ENCODE results near the gene TNFAIP2. TPM values are rescaled to one million over a fixed set of nuclear protein-coding genes. Genes with fewer than 3 reads are reported as not detected.
"Not testable (repeated sequence)": the region's sequence is repeated elsewhere in the genome, so short reads cannot be mapped to it uniquely, and the experiment has no call there.

The TNFAIP2 gene
- total RNA-seq, 1 donor from 2014 or later, result 1.0 TPM

DNA sequence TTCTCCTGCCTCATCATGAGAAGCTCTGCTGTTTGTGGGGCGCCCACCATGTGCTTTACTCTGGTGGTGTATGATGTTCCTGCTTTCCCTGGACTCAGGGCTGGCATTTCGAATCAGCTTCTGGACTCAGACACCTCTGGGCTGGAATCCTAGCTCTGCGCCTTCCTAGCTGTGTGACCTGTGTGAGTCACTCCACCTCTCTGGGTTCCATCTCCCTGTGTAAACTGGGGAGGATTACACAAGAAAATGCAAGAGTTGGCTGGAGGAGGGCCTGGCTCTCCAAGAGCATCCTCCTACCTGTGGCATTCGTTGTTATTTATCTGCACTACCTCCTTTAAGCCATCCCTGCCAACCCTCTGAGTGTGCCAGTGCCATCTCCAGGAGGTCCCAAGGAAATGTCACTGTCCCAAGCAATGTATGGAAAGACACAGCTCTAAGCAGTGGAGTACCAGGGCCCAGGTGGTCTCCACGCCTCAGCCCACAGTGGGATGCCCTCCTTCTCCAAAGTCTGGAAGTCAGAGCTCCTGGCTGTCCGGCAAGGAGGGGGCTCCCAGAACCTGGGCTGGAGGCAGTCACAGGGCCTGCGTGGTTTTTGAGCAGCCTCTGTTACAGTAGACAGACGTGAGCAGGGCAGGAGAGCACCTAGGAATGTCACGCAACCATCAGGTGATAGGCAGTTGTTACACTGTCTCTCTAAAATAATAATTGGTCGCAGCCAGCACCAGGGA is 7.3 kb upstream of the TNFAIP2 start:
- intact Hi-C loops (cut with micrococcal nuclease), result no loop called here
- H3K9me3 Mint-ChIP-seq, result no peaks in the 10 kb centered on the region
- H3K36me3 Mint-ChIP-seq (ENCODE audit: low read depth), result no peaks in the 10 kb centered on the region
- DNase-seq (ENCODE audit: low spot score), result no peak
- H3K4me1 Mint-ChIP-seq (ENCODE audit: low read depth), result peaks cover 6% of the 10 kb centered on the region
- no peak overlapping the region for H3K4me3 Mint-ChIP-seq (ENCODE audit: low read depth)
- peaks cover 11% of the 10 kb centered on the region for H3K27me3 Mint-ChIP-seq (ENCODE audit: low read depth)
- no peak overlapping the region for H3K27ac Mint-ChIP-seq

DNA sequence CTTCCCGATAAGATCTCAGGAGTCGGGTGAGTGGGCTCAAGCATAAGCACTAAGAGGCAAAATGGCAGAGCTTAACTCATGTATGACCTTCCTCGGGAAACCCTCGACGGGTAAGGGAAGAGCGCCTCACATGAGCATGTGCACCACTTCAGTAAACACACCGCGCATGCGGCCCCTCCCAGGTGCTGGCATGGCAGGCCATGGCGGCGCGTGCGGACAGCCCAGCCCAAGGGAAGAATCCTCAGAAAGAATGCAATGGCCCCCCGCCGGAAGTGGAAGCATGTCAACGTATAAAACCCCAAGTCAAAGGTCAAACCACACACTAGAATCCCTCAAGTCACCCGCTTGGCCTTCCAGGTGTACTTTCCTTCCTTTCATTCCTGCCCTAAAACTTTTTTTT is 6.6 kb upstream of the TNFAIP2 start:
- DNase-seq (ENCODE audit: low spot score), result no peak
- Mint-ChIP-seq H3K4me3 (ENCODE audit: low read depth) (no peak overlapping the region), H3K9me3 (no peaks in the 10 kb centered on the region), H3K27ac (no peak overlapping the region), H3K27me3 (ENCODE audit: low read depth) (peaks cover 17% of the 10 kb centered on the region), H3K4me1 (ENCODE audit: low read depth) (peaks cover 6% of the 10 kb centered on the region), H3K36me3 (ENCODE audit: low read depth) (no peaks in the 10 kb centered on the region)
- intact Hi-C loops (cut with micrococcal nuclease), result no loop called here

DNA sequence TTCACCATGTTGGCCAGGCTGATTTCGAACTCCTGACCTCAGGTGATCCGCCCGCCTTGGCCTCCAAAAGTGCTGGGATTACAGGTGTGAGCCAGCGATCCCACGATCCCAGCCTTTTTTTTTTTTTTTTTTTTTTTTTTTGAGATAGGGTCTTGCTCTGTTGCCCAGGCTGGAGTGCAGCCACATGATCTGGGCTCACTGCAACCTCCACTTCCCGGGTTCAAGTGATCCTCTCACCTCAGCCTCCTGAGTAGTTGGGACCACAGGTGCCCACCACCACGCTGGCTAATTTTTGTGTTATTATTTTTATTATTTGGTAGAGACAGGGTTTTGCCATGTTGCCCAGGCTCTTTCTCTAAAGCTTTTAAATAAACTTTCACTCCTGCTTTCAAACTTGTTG is 5.8 kb upstream of the TNFAIP2 start:
- H3K27ac Mint-ChIP-seq; intact Hi-C loops (cut with micrococcal nuclease); DNase-seq (ENCODE audit: low spot score); H3K4me3 Mint-ChIP-seq (ENCODE audit: low read depth); H3K4me1 Mint-ChIP-seq (ENCODE audit: low read depth); H3K36me3 Mint-ChIP-seq (ENCODE audit: low read depth); H3K9me3 Mint-ChIP-seq: not testable (repeated sequence)
- H3K27me3 Mint-ChIP-seq (ENCODE audit: low read depth), result peaks cover 24% of the 10 kb centered on the region

DNA sequence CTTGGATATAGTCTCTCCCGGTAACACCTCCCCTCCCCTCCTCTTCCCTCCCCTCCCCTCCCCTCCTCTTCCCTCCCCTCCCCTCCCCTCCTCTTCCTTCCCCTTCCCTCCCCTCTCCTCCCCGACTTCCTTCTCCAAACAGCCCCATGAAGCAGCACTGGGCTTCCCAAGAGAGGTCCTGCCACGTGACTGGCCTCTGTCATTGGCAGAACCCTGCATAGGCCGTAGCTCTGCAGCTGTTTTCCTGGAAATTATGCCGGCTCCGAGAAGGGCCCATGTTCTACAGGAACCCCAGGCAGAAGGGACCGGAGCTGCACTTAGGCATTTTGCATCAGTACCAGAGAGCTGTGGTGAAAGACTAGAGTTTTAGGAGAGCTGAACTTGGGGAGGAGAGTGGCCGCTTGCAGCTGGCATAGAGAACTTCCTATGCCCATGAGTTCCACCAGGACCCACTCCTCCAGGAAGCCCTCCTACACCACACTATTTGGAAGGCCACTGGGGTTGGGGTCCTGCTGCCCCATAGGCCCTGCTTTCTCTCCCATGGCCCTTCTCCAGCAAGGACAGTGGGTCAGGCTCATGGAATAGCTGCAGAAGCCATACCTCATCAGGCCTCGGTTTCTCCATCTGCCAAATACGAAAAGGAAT is 5.1 kb upstream of the TNFAIP2 start:
- no peak overlapping the region for H3K27ac Mint-ChIP-seq
- H3K4me1 Mint-ChIP-seq (ENCODE audit: low read depth), result peaks cover 6% of the 10 kb centered on the region
- peaks cover 24% of the 10 kb centered on the region for H3K27me3 Mint-ChIP-seq (ENCODE audit: low read depth)
- H3K9me3 Mint-ChIP-seq, result no peaks in the 10 kb centered on the region
- H3K36me3 Mint-ChIP-seq (ENCODE audit: low read depth), result no peaks in the 10 kb centered on the region
- intact Hi-C loops (cut with micrococcal nuclease), result no loop called here
- no peak overlapping the region for H3K4me3 Mint-ChIP-seq (ENCODE audit: low read depth)
- no peak for DNase-seq (ENCODE audit: low spot score)

DNA sequence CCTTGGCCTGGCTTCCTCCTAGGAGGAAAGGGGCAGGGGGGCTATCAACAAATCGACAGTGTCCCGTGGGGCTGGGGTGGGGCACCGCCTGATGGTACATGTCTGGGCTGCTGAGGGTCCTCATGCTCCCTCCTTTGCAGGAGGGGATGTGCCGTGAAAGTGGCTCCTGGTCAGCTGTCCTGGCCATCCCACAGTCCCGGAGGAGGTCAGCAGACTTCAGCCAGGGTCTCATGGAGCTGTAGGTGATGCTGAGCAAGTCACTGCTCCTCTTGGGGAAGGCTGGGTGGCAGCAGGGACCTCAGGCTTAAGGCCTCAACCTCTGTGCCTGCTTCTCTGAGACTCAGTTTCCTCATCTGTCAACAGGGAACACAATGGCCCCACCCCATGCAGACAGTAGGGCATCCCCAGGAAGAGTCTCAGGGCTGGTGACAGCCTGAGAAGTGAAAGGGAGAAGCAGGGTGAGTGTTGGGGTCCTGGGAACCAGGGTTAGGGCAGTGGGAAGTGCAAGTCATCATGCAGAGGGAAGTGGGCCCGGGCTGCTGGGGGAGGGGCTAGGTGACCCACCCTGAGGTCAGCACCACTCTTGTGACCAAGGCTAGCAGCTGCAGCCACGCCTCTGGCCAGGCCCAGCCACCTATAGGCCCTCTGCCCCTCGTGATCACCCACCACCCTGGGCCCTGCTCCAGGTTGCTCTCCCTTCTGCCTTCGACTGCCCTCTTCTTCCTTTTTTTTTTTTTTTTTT is 4.4 kb upstream of the TNFAIP2 start:
- peaks cover 6% of the 10 kb centered on the region for H3K4me1 Mint-ChIP-seq (ENCODE audit: low read depth)
- intact Hi-C loops (cut with micrococcal nuclease), result no loop called here
- H3K9me3 Mint-ChIP-seq, result no peaks in the 10 kb centered on the region
- no peak overlapping the region for H3K4me3 Mint-ChIP-seq (ENCODE audit: low read depth)
- H3K36me3 Mint-ChIP-seq (ENCODE audit: low read depth), result no peaks in the 10 kb centered on the region
- no peak overlapping the region for H3K27ac Mint-ChIP-seq
- H3K27me3 Mint-ChIP-seq (ENCODE audit: low read depth), result peaks cover 24% of the 10 kb centered on the region
- DNase-seq (ENCODE audit: low spot score), result no peak

DNA sequence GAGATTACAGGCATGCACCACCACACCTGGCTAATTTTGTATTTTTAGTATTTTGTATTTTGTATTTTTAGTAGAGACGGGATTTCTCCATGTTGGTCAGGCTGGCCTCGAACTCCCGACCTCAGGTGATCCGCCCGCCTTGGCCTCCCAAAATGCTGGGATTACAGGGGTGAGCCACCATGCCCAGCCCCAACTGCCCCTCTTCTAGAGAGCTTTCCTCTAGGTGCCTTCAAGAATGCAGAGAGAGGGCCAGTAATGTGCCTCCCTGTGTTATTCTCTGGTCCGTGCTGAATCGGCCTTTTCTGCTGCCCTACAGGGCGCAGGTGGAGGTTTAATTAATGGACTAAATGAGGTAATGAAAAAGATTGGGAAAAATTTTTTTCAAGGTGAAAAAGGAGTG is 3.7 kb upstream of the TNFAIP2 start:
- H3K27ac Mint-ChIP-seq; DNase-seq (ENCODE audit: low spot score); H3K4me3 Mint-ChIP-seq (ENCODE audit: low read depth); H3K4me1 Mint-ChIP-seq (ENCODE audit: low read depth); H3K9me3 Mint-ChIP-seq; H3K36me3 Mint-ChIP-seq (ENCODE audit: low read depth); intact Hi-C loops (cut with micrococcal nuclease): not testable (repeated sequence)
- H3K27me3 Mint-ChIP-seq (ENCODE audit: low read depth), result peaks cover 29% of the 10 kb centered on the region

DNA sequence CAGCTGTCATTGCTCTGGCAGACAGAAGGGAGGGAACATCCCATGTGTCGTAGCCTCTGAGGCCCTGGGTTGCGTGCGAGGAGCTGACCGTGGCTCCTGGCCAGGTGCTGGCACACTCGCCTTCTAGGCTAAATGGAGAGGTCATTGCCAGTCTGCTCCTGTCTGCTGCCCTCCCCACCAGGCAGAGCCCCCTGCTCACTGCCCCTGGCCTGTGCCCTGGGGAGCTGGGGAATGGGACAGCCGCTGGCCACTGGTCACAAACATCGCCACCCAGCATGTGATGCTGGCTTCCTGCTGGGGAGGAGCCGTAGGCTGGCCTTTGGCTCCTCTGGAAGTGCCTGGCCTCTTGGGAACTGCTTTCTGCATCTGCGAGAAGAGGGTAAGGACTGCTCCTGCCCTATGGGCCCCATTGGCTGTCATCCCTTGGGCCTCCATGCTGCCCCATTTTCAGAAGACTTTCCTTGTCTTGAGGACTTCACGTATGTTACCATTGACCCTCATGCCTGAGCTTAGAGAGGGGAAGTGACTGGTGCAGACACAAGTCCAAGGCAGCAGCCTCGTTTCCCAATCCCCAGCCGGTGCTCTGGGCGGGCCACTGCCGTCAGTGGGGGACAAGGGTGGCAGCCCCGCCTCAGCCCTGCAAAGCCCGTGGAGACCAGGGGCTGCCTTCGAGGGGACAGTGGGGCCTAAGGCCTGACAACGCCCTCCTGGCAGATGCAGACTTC is 2.0 kb upstream of the TNFAIP2 start:
- H3K4me1 Mint-ChIP-seq (ENCODE audit: low read depth), result no peaks in the 10 kb centered on the region
- H3K9me3 Mint-ChIP-seq, result no peaks in the 10 kb centered on the region
- no peak overlapping the region for H3K4me3 Mint-ChIP-seq (ENCODE audit: low read depth)
- no peak for DNase-seq (ENCODE audit: low spot score)
- no peaks in the 10 kb centered on the region for H3K36me3 Mint-ChIP-seq (ENCODE audit: low read depth)
- H3K27ac Mint-ChIP-seq, result no peak overlapping the region
- peaks cover 31% of the 10 kb centered on the region for H3K27me3 Mint-ChIP-seq (ENCODE audit: low read depth)
- intact Hi-C loops (cut with micrococcal nuclease), result no loop called here

DNA sequence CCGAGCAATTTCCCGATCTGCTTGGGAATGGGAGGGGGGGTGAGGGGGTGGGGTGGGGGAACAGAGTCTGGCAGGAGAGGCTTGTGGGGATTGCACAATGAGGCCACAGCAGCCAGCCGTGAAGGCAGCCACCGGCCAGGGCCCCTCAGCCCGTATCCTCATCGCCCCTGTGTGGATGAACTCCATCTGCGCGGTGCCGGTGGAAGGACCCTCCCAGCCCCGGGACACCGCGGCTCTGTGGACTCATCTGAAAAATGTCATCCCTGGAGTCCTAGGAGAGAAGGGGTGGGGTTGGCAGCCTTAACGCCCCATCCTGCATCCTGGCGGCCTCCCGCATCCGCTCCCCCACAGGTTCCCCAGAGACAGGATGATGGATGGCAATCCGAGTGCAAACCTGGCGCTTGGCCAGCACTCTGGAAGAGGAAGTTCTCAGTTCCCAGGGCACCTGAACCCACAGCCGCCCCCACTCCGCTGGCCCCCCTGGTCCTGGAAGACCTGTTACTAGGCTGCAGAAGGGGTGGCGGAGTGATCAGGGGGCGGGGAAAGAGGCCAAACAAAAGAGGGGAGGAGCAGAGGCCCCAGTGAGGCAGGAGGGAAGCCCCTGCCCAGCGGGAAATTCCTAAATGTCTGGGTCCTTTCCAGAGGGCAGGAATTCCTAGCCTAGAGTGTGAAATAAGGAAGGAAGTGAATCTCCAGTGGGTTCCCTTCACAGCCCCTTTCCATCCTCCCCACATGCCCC is 1.2 kb upstream of the TNFAIP2 start:
- H3K27me3 Mint-ChIP-seq (ENCODE audit: low read depth), result peaks cover 31% of the 10 kb centered on the region
- no peaks in the 10 kb centered on the region for H3K4me1 Mint-ChIP-seq (ENCODE audit: low read depth)
- no peak overlapping the region for H3K4me3 Mint-ChIP-seq (ENCODE audit: low read depth)
- no peaks in the 10 kb centered on the region for H3K9me3 Mint-ChIP-seq
- DNase-seq (ENCODE audit: low spot score), result no peak
- no peak overlapping the region for H3K27ac Mint-ChIP-seq
- intact Hi-C loops (cut with micrococcal nuclease), result no loop called here
- H3K36me3 Mint-ChIP-seq (ENCODE audit: low read depth), result no peaks in the 10 kb centered on the region

DNA sequence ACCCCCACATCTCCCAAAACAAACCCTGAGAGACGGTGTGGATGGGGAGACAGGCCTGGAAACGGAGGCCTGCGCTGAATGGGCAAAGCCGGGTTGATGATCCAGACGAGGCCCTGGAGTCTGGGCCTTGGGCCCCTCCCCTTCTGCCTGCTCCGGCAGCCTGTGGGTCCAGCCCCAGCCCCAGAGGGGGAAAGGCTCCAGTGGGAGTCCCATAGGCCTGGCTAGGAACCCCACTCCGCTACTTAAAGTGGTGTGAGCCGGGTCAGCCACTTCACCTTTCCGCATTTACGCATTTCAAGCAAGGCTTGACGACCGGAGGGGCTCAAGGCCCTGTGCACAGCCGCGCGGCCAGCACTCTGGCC is 695 bp upstream of the TNFAIP2 start:
- peaks cover 31% of the 10 kb centered on the region for H3K27me3 Mint-ChIP-seq (ENCODE audit: low read depth)
- no peak overlapping the region for H3K27ac Mint-ChIP-seq
- H3K4me3 Mint-ChIP-seq (ENCODE audit: low read depth), result no peak overlapping the region
- no peaks in the 10 kb centered on the region for H3K36me3 Mint-ChIP-seq (ENCODE audit: low read depth)
- no peaks in the 10 kb centered on the region for H3K9me3 Mint-ChIP-seq
- no peaks in the 10 kb centered on the region for H3K4me1 Mint-ChIP-seq (ENCODE audit: low read depth)
- DNase-seq (ENCODE audit: low spot score), result no peak
- intact Hi-C loops (cut with micrococcal nuclease), result no loop called here

DNA sequence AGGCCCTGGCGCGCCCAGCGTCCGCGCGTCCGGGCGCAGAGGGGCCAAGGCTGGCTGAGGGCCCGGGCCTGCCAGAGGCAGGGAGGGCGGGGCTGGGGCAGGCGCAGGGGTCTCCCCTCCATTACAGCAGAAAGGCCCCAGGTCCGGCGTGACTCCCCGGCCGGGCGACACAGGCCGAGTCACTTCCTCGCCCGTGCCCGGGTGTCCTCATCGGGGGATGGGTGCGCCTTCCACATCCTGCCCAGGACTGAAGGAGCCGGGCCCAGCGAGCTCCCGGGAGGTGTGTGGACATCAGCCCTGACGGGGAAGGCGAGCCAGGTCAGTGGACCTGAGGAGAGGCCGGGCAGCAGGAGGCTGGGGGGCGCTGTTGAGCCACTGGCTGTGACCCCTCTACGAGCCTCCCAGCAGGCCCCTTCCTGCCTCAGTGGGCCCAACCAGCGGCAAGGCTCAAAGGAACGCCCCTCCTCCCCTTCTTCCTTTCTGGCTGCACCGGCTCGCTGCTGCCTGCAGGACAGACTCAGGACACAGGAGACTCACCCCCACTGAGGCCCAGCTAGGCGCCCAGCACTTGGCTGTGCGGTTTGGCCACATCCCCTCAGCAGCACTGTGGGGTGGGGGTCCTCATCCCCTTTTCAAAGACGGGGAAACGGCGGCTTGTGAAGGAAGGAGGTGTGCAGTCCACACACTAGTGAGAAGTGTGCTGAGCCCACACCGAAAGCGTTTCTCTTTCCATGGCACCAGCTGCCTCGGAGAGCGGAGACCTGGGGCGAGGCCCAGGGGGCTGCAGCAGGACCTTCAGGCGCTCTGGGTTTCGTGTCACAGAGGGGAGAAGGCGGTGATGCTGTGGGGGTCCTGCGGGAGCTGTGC is 606 bp downstream of the TNFAIP2 start:
- H3K27me3 Mint-ChIP-seq (ENCODE audit: low read depth), result peaks cover 31% of the 10 kb centered on the region
- no peak overlapping the region for H3K27ac Mint-ChIP-seq
- H3K36me3 Mint-ChIP-seq (ENCODE audit: low read depth), result no peaks in the 10 kb centered on the region
- intact Hi-C loops (cut with micrococcal nuclease), result no loop called here
- H3K4me3 Mint-ChIP-seq (ENCODE audit: low read depth), result no peak overlapping the region
- no peaks in the 10 kb centered on the region for H3K9me3 Mint-ChIP-seq
- DNase-seq (ENCODE audit: low spot score), result no peak
- no peaks in the 10 kb centered on the region for H3K4me1 Mint-ChIP-seq (ENCODE audit: low read depth)

DNA sequence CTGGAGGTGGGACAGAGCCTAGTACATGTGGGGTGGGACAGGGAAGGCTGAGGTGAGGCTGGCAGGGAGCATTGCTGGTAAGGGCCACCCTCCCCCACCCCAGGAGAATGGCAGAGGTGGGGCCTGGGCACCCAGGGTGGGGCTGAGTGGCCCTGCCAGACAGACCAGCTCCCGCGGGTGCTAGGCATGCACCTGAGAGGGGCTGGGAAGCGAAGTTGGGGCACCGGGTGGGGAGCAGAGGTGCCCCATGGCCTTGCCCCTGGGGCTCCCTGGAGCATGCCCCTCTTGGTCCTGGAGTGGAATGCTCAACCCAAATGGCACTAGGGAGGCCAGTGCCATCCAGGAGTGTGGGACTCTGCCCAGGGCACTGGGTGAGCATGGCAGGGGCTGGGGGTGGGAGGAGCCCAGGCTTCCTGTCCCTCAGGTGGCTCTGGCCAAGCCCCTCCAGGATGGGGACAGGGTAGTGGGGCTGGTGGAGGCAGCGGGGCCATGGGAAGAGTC is 1.3 kb downstream of the TNFAIP2 start:
- no peaks in the 10 kb centered on the region for H3K9me3 Mint-ChIP-seq
- DNase-seq (ENCODE audit: low spot score), result no peak
- H3K36me3 Mint-ChIP-seq (ENCODE audit: low read depth), result no peaks in the 10 kb centered on the region
- peaks cover 31% of the 10 kb centered on the region for H3K27me3 Mint-ChIP-seq (ENCODE audit: low read depth)
- H3K4me3 Mint-ChIP-seq (ENCODE audit: low read depth), result no peak overlapping the region
- no peak overlapping the region for H3K27ac Mint-ChIP-seq
- H3K4me1 Mint-ChIP-seq (ENCODE audit: low read depth), result no peaks in the 10 kb centered on the region
- intact Hi-C loops (cut with micrococcal nuclease), result no loop called here
